HCT116 (cell line): ENCODE results near the gene SHROOM1. TPM values are rescaled to one million over a fixed set of nuclear protein-coding genes. Genes with fewer than 3 reads are reported as not detected.

ENCODE experiments used
- ATAC-seq: fragments of 200-7000 bp; cut with Tn5 transposase; 2 replicates; pipeline ENCODE4 v1.9.1; 2020; ENCODE audit warnings: mild to moderate bottlenecking, moderate library complexity
- BruUV-seq: library from RNA; stranded (reverse); fragments of 400-500 nt; replicated peaks from 2 replicates; lab custom pipeline; 2021; lab: Mats Ljungman, UMichigan
- CTCF ChIA-PET: fragments of 300-600 bp; sonication (Branson Sonifier 250); formaldehyde crosslinking; loops from one replicate; lab custom pipeline; 2021; ENCODE audit warnings: antibody characterized with exemption; lab: Charles Lee
- POLR2A ChIA-PET: fragments of 300-600, 350-600 bp; sonication (Branson Sonifier 250); formaldehyde crosslinking; loops from one replicate; lab custom pipeline; 2021; ENCODE audit warnings: antibody characterized with exemption; lab: Charles Lee
- RAD21 ChIA-PET, 2 experiments: fragments of 300-600 bp; sonication (Branson Sonifier 250); formaldehyde crosslinking; loops; one replicate each; lab custom pipeline; 2023; ENCODE audit warnings: low total read pairs in 2 of 2; ENCODE audit not compliant: uncharacterized antibody in 2 of 2, unreplicated experiment in 2 of 2, low non-redundant PET in 1 of 2; lab: Charles Lee
- DNase-seq: peaks from one replicate; pipeline ENCODE4 v3.0.0-alpha.2; 2010; ENCODE audit warnings: low read depth, low spot score
- H2AFZ ChIP-seq: fragments of 200-600 bp; shearing (Covaris generic), sonication (generic); 2 replicates; pipeline ENCODE4 v1.6.1; 2017; ENCODE audit warnings: low read depth, mixed run types, mixed read lengths, antibody characterized with exemption, low read length; ENCODE audit not compliant: poor library complexity, severe bottlenecking
- H3K27ac ChIP-seq: 2 replicates; pipeline ENCODE4 v1.5.1; 2012; ENCODE audit warnings: low read depth, low read length
- H3K27me3 ChIP-seq: fragments of 200-600 bp; sonication (generic); 2 replicates; pipeline ENCODE4 v1.6.1; 2016; ENCODE audit warnings: mixed run types, low read length, mixed read lengths; ENCODE audit not compliant: insufficient read depth
- H3K36me3 ChIP-seq, 2 experiments: fragments of 200-500 bp in 1 of 2; fragments of 200-600 bp in 1 of 2; sonication (Bioruptor generic) in 1 of 2; sonication (generic) in 1 of 2; 2 replicates each; pipeline versions ENCODE4 v1.5.1 to v1.6.1; 2014 to 2016; ENCODE audit warnings: low read length in 2 of 2, inconsistent platforms in 1 of 2, mixed read lengths in 1 of 2, mixed run types in 1 of 2; ENCODE audit not compliant: insufficient read depth in 2 of 2, control insufficient read depth in 1 of 2
- H3K4me1 ChIP-seq, 2 experiments: fragments of 200-600 bp in 1 of 2; sonication (generic) in 1 of 2; 2 replicates each; pipeline versions ENCODE4 v1.5.1 to v1.6.1; 2012 to 2017; ENCODE audit warnings: low read length in 2 of 2, inconsistent platforms in 1 of 2, mild to moderate bottlenecking in 1 of 2, mixed read lengths in 1 of 2, mixed run types in 1 of 2, moderate library complexity in 1 of 2; ENCODE audit not compliant: insufficient read depth in 2 of 2, control insufficient read depth in 1 of 2
- H3K4me2 ChIP-seq: fragments of 200-600 bp; sonication (generic); 2 replicates; pipeline ENCODE4 v1.6.1; 2017; ENCODE audit warnings: mixed run types, low read length, mixed read lengths
- H3K4me3 ChIP-seq, 2 experiments: fragments of 200-600 bp in 1 of 2; sonication (generic) in 1 of 2; replicated peaks in 1 of 2; 2 replicates each; pipeline ENCODE4 v1.5.1; 2011 to 2016; ENCODE audit warnings: low read length in 2 of 2, control low read depth in 1 of 2, low read depth in 1 of 2, mild to moderate bottlenecking in 1 of 2, mixed read lengths in 1 of 2, mixed run types in 1 of 2
- H3K79me2 ChIP-seq: fragments of 200-600 bp; sonication (generic); 2 replicates; pipeline ENCODE4 v1.6.1; 2017; ENCODE audit warnings: mild to moderate bottlenecking, mixed run types, low read length, moderate library complexity, mixed read lengths; ENCODE audit not compliant: insufficient read depth
- H3K9ac ChIP-seq: fragments of 200-600 bp; sonication (generic); 2 replicates; pipeline ENCODE4 v1.6.1; 2016; ENCODE audit warnings: low read length, mixed read lengths
- H3K9me2 ChIP-seq: fragments of 200-600 bp; sonication (generic), shearing (Covaris generic); 2 replicates; pipeline ENCODE4 v1.6.1; 2017; ENCODE audit warnings: mixed run types, mild to moderate bottlenecking, moderate library complexity; ENCODE audit not compliant: insufficient read depth
- H3K9me3 ChIP-seq, 2 experiments: fragments of 200-500 bp in 1 of 2; fragments of 200-600 bp in 1 of 2; sonication (Bioruptor generic) in 1 of 2; sonication (generic) in 1 of 2; 2 replicates each; pipeline ENCODE4 v1.6.1; 2014 to 2017; ENCODE audit warnings: low read length in 2 of 2, mixed read lengths in 2 of 2, inconsistent platforms in 1 of 2, low read depth in 1 of 2, mild to moderate bottlenecking in 1 of 2, mixed run types in 1 of 2, moderate library complexity in 1 of 2; ENCODE audit not compliant: control insufficient read depth in 1 of 2, insufficient read depth in 1 of 2
- H4K20me1 ChIP-seq: fragments of 200-600 bp; sonication (generic), shearing (Covaris generic); 2 replicates; pipeline ENCODE4 v1.6.1; 2017; ENCODE audit warnings: mixed run types, mild to moderate bottlenecking, moderate library complexity; ENCODE audit not compliant: insufficient read depth
- CBX3 ChIP-seq: IDR thresholded peaks from 2 replicates; pipeline ENCODE4 v1.6.1; 2012; ENCODE audit warnings: low read depth
- CEBPB ChIP-seq: IDR thresholded peaks from 2 replicates; pipeline ENCODE4 v1.6.1; 2012; ENCODE audit warnings: low read depth
- EGR1 ChIP-seq: IDR thresholded peaks from 2 replicates; pipeline ENCODE4 v1.6.1; 2012; ENCODE audit warnings: low read depth
- ELF1 ChIP-seq: IDR thresholded peaks from 2 replicates; pipeline ENCODE4 v1.6.1; 2012; ENCODE audit warnings: low read depth, borderline replicate concordance
- EZH2 ChIP-seq: fragments of 200-600 bp; sonication (generic); IDR thresholded peaks from 2 replicates; pipeline ENCODE4 v1.6.1; 2017; ENCODE audit warnings: antibody characterized with exemption, mixed run types
- EZH2phosphoT487 ChIP-seq: fragments of 200-600 bp; IDR thresholded peaks from 2 replicates; pipeline ENCODE4 v1.6.1; 2018; ENCODE audit warnings: antibody characterized with exemption, borderline replicate concordance
- FOSL1 ChIP-seq: IDR thresholded peaks from 2 replicates; pipeline ENCODE4 v1.6.1; 2012; ENCODE audit warnings: low read depth
- POLR2AphosphoS5 ChIP-seq: IDR thresholded peaks from 2 replicates; pipeline ENCODE4 v1.6.1; 2011; ENCODE audit warnings: mild to moderate bottlenecking, low read depth, low read length, moderate library complexity
- RAD21 ChIP-seq: IDR thresholded peaks from 2 replicates; pipeline ENCODE4 v1.6.1; 2012; ENCODE audit warnings: low read depth, mild to moderate bottlenecking
- SP1 ChIP-seq: IDR thresholded peaks from 2 replicates; pipeline ENCODE4 v1.6.1; 2012; ENCODE audit warnings: low read depth
- ZFX ChIP-seq: fragments of 450-650 bp; IDR thresholded peaks from 2 replicates; pipeline ENCODE4 v1.6.1; 2017
- ZNF274 ChIP-seq: fragments of 200-500 bp; sonication (Bioruptor generic); IDR thresholded peaks from 2 replicates; pipeline ENCODE4 v1.6.1; 2014; ENCODE audit warnings: mild to moderate bottlenecking, low read depth, low read length, inconsistent platforms
- intact Hi-C: fragments of 100-400 bp; cut with micrococcal nuclease; formaldehyde crosslinking; loops from 2 replicates; pipeline ENCODE4 v1.10.0; 2022
- total RNA-seq: library from RNA; stranded (reverse); gene quantifications from one replicate; pipeline ENCODE4 v1.2.1, GENCODE V29; 2021; ENCODE audit not compliant: unreplicated experiment
- TF ChIP-seq, protein P1 (sequence below): IDR thresholded peaks from 2 replicates; pipeline ENCODE4 v1.6.1; 2012
- TF ChIP-seq, protein P2 (sequence below), 3 experiments: fragments of 200-600 bp in 1 of 3; sonication (generic) in 1 of 3; IDR thresholded peaks in 2 of 3; conservative IDR thresholded peaks in 1 of 3; 2 replicates each; pipeline ENCODE4 v1.5.1; 2012 to 2017; ENCODE audit warnings: low read depth in 2 of 3, low read length in 2 of 3, antibody characterized with exemption in 1 of 3, borderline replicate concordance in 1 of 3, control low read depth in 1 of 3, mild to moderate bottlenecking in 1 of 3, mixed read lengths in 1 of 3, mixed run types in 1 of 3, moderate library complexity in 1 of 3; ENCODE audit not compliant: insufficient read depth in 1 of 3
- TF ChIP-seq, protein P3 (sequence below): IDR thresholded peaks from 2 replicates; pipeline ENCODE4 v1.6.1; 2011; ENCODE audit warnings: mild to moderate bottlenecking, low read length, moderate library complexity; ENCODE audit not compliant: insufficient replicate concordance; ENCODE audit errors: extremely low read depth

The SHROOM1 gene
- total RNA-seq, 1 experiment from 2014 or later = 9.5 TPM

DNA sequence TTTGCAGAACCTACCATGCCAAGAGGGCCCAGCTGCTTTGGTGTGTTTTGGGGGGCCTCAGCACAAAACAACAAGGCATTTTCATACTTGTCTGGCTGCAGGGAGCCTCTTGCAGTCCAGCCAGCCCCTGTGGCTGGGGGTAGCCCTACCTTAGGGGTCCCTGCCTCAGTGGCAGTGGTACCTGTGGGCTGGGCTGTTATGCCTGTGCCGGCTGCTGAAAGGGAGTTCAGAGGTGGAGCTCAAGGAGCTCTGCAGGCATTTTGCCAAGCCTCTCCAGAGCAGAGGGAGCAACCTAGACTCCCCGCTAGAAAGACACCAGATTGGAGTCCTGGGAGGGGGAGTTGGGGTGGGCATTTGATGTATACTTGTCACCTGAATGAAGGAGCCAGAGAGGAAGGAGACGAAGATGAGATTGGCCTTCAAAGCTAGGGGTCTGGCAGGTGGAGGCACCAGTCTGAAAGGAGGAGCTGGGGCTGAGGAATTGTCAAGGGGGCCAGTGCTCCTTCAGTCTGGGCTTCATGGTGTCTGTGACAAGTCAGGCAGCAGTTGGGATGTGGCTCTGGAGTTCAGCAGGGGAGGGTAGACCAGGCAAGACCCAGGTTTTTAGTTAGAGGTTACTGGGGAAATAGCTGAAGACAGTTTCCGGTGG lies 1.5 kb downstream of the SHROOM1 start:
- BruUV-seq = no TSS peak
- H3K36me3 ChIP-seq = no peaks in the 10 kb centered on the region
- no peak overlapping the region for H2AFZ ChIP-seq
- RAD21 ChIA-PET = no interaction called here
- peak overlapping the region; percentile 65 to 73 for H3K4me3 ChIP-seq
- H3K27ac ChIP-seq = no peak overlapping the region; the same call in 1 of the 2 replicates
- H3K9me2 ChIP-seq = no peaks in the 10 kb centered on the region
- peak overlapping the region; percentile 93 for H3K4me2 ChIP-seq
- H3K4me1 ChIP-seq = peaks cover 12 to 19% of the 10 kb centered on the region in 2 experiments; a peak in 3 of 4 replicates
- no peaks in the 10 kb centered on the region for H3K27me3 ChIP-seq
- TF ChIP-seq ZNF274 (no peak), ZFX (no peak), CBX3 (no peak), RAD21 (no peak), EZH2 (no peak), ELF1 (no peak), SP1 (no peak), EGR1 (no peak), CEBPB (no peak), POLR2AphosphoS5 (no peak), FOSL1 (no peak), EZH2phosphoT487 (no peak)
- TF ChIP-seq, protein P1, sequence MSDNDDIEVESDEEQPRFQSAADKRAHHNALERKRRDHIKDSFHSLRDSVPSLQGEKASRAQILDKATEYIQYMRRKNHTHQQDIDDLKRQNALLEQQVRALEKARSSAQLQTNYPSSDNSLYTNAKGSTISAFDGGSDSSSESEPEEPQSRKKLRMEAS = no peak
- TF ChIP-seq, protein P2, sequence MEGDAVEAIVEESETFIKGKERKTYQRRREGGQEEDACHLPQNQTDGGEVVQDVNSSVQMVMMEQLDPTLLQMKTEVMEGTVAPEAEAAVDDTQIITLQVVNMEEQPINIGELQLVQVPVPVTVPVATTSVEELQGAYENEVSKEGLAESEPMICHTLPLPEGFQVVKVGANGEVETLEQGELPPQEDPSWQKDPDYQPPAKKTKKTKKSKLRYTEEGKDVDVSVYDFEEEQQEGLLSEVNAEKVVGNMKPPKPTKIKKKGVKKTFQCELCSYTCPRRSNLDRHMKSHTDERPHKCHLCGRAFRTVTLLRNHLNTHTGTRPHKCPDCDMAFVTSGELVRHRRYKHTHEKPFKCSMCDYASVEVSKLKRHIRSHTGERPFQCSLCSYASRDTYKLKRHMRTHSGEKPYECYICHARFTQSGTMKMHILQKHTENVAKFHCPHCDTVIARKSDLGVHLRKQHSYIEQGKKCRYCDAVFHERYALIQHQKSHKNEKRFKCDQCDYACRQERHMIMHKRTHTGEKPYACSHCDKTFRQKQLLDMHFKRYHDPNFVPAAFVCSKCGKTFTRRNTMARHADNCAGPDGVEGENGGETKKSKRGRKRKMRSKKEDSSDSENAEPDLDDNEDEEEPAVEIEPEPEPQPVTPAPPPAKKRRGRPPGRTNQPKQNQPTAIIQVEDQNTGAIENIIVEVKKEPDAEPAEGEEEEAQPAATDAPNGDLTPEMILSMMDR (IDR thresholded peaks at IDR 0.05 in 2 of 3, conservative IDR thresholded peaks at IDR 0.05 in 1 of 3; ENCODE audit: borderline replicate concordance in 1 of 3, insufficient read depth in 1 of 3, low read depth in 2 of 3, low read length in 2 of 3) = no peak
- TF ChIP-seq, protein P3, sequence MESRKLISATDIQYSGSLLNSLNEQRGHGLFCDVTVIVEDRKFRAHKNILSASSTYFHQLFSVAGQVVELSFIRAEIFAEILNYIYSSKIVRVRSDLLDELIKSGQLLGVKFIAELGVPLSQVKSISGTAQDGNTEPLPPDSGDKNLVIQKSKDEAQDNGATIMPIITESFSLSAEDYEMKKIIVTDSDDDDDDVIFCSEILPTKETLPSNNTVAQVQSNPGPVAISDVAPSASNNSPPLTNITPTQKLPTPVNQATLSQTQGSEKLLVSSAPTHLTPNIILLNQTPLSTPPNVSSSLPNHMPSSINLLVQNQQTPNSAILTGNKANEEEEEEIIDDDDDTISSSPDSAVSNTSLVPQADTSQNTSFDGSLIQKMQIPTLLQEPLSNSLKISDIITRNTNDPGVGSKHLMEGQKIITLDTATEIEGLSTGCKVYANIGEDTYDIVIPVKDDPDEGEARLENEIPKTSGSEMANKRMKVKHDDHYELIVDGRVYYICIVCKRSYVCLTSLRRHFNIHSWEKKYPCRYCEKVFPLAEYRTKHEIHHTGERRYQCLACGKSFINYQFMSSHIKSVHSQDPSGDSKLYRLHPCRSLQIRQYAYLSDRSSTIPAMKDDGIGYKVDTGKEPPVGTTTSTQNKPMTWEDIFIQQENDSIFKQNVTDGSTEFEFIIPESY = no peak
- H4K20me1 ChIP-seq = no peaks in the 10 kb centered on the region
- no peak for ATAC-seq
- DNase-seq = no peak
- no peaks in the 10 kb centered on the region for H3K9me3 ChIP-seq
- POLR2A ChIA-PET = no interaction called here
- intact Hi-C loops = no loop called here
- H3K79me2 ChIP-seq = peaks cover 6% of the 10 kb centered on the region; the same call in 1 of the 2 replicates
- peak overlapping the region; percentile 79 for H3K9ac ChIP-seq
- CTCF ChIA-PET = interaction anchor here (3.9 kb wide), 1 partner anchor 9 kb away, joined by 31 read pairs; no protein-coding TSS in a partner anchor
